Measurements from ENCODE around the gene EIF2S2. TPM values are rescaled to one million over a fixed set of nuclear protein-coding genes. Genes with fewer than 3 reads are reported as not detected.

Gene EIF2S2
- total RNA-seq, 1 donor from 2014 or later: 49.0 TPM

DNA sequence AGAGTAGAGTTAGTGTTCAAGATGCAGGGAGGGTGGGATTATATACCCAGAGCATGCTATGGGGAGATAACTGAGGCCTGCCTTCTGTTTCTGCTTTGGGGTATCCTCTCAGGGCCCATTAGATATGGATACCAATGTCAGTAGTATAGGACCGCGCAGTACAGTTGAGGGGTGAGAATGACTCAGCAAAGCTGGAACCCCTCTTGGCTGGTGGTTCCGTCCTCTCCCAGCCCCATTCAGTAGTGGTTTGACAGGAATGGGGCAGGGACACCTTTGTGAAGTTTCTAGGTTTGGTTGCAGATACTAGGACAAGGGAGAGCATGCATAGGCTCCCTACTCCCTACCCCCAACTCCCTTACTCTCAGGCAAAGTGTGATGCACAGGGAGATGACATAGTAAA is 47.8 kb downstream of the EIF2S2 start:
- no peak for DNase-seq
- Mint-ChIP-seq H3K4me3 (ENCODE audit: unreplicated experiment) (no peak overlapping the region), H3K36me3 (ENCODE audit: unreplicated experiment) (no peaks in the 10 kb centered on the region), H3K4me1 (ENCODE audit: low read depth, unreplicated experiment) (peaks cover 31% of the 10 kb centered on the region), H3K9me3 (ENCODE audit: unreplicated experiment) (no peaks in the 10 kb centered on the region), H3K27me3 (ENCODE audit: unreplicated experiment) (peaks cover 2% of the 10 kb centered on the region), H3K27ac (ENCODE audit: unreplicated experiment) (no peak overlapping the region)
- TF ChIP-seq, protein P1, sequence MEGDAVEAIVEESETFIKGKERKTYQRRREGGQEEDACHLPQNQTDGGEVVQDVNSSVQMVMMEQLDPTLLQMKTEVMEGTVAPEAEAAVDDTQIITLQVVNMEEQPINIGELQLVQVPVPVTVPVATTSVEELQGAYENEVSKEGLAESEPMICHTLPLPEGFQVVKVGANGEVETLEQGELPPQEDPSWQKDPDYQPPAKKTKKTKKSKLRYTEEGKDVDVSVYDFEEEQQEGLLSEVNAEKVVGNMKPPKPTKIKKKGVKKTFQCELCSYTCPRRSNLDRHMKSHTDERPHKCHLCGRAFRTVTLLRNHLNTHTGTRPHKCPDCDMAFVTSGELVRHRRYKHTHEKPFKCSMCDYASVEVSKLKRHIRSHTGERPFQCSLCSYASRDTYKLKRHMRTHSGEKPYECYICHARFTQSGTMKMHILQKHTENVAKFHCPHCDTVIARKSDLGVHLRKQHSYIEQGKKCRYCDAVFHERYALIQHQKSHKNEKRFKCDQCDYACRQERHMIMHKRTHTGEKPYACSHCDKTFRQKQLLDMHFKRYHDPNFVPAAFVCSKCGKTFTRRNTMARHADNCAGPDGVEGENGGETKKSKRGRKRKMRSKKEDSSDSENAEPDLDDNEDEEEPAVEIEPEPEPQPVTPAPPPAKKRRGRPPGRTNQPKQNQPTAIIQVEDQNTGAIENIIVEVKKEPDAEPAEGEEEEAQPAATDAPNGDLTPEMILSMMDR (IDR thresholded peaks at IDR 0.05; ENCODE audit: partially characterized antibody, unreplicated experiment): no peak

GRCh38 chr20:34062570-34063482 is 49.2 kb downstream of the EIF2S2 start:
- DNase-seq: no peak
- peaks cover 29% of the 10 kb centered on the region for H3K4me1 Mint-ChIP-seq (ENCODE audit: low read depth, unreplicated experiment)
- H3K27me3 Mint-ChIP-seq (ENCODE audit: unreplicated experiment): no peaks in the 10 kb centered on the region
- H3K4me3 Mint-ChIP-seq (ENCODE audit: unreplicated experiment): no peak overlapping the region
- TF ChIP-seq, protein P1 (IDR thresholded peaks at IDR 0.05; ENCODE audit: partially characterized antibody, unreplicated experiment): no peak
- no peak overlapping the region for H3K27ac Mint-ChIP-seq (ENCODE audit: unreplicated experiment)
- H3K9me3 Mint-ChIP-seq (ENCODE audit: unreplicated experiment): no peaks in the 10 kb centered on the region
- H3K36me3 Mint-ChIP-seq (ENCODE audit: unreplicated experiment): no peaks in the 10 kb centered on the region

- TF ChIP-seq, protein P1 (IDR thresholded peaks at IDR 0.05; ENCODE audit: partially characterized antibody, unreplicated experiment): no peak
- peaks cover 27% of the 10 kb centered on the region for H3K4me1 Mint-ChIP-seq (ENCODE audit: low read depth, unreplicated experiment)
- H3K27me3 Mint-ChIP-seq (ENCODE audit: unreplicated experiment): no peaks in the 10 kb centered on the region
- no peak for DNase-seq
- no peak overlapping the region for H3K27ac Mint-ChIP-seq (ENCODE audit: unreplicated experiment)
- no peak overlapping the region for H3K4me3 Mint-ChIP-seq (ENCODE audit: unreplicated experiment)
- no peaks in the 10 kb centered on the region for H3K36me3 Mint-ChIP-seq (ENCODE audit: unreplicated experiment)
- no peaks in the 10 kb centered on the region for H3K9me3 Mint-ChIP-seq (ENCODE audit: unreplicated experiment)
Measured at GRCh38 chr20:34061695-34062094, 50.3 kb downstream of the EIF2S2 start.

GRCh38 chr20:34060970-34061369 is 51.1 kb downstream of the EIF2S2 start:
- DNase-seq: no peak
- Mint-ChIP-seq H3K36me3 (ENCODE audit: unreplicated experiment) (no peaks in the 10 kb centered on the region), H3K4me3 (ENCODE audit: unreplicated experiment) (no peak overlapping the region)

More at GRCh38 chr20:34060970-34061369, 51.1 kb downstream of the EIF2S2 start:
- Mint-ChIP-seq H3K4me1 (ENCODE audit: low read depth, unreplicated experiment) (peaks cover 25% of the 10 kb centered on the region), H3K27me3 (ENCODE audit: unreplicated experiment) (no peaks in the 10 kb centered on the region), H3K9me3 (ENCODE audit: unreplicated experiment) (no peaks in the 10 kb centered on the region), H3K27ac (ENCODE audit: unreplicated experiment) (no peak overlapping the region)
- TF ChIP-seq, protein P1 (IDR thresholded peaks at IDR 0.05; ENCODE audit: partially characterized antibody, unreplicated experiment): no peak
